Medulla oblongata (tissue), 1 donor: ENCODE data around the gene EHD4.

ENCODE experiments used
- DNase-seq: peaks from one replicate; pipeline ENCODE4 v3.0.0-alpha.2; 2015; ENCODE audit errors: extremely low spot score

EHD4 gene

GRCh38 chr15:41994772-41995475, 22.6 kb upstream of the EHD4 start:
- no peak for DNase-seq

- no peak for DNase-seq
Observed at GRCh38 chr15:41994171-41994650, 21.9 kb upstream of the EHD4 start.

GRCh38 chr15:41993472-41994170, 21.3 kb upstream of the EHD4 start:
- DNase-seq = no peak

- no peak for DNase-seq
Observed at GRCh38 chr15:41992803-41993190, 20.4 kb upstream of the EHD4 start.

GRCh38 chr15:41992151-41992802, 19.9 kb upstream of the EHD4 start:
- DNase-seq = no peak

- no peak for DNase-seq
Observed at GRCh38 chr15:41990691-41991090, 18.3 kb upstream of the EHD4 start.

- no peak for DNase-seq
Observed at GRCh38 chr15:41990243-41990605, 17.9 kb upstream of the EHD4 start.

- DNase-seq = peak; percentile 83
Observed at GRCh38 chr15:41989573-41990242, 17.4 kb upstream of the EHD4 start.

- DNase-seq = no peak
Observed at GRCh38 chr15:41988896-41989572, 16.7 kb upstream of the EHD4 start.

- DNase-seq = no peak
Observed at GRCh38 chr15:41987925-41988275, 15.5 kb upstream of the EHD4 start.

GRCh38 chr15:41987246-41987924, 15.0 kb upstream of the EHD4 start:
- no peak for DNase-seq

GRCh38 chr15:41985236-41986160, 13.1 kb upstream of the EHD4 start:
- no peak for DNase-seq

GRCh38 chr15:41984622-41985021, 12.3 kb upstream of the EHD4 start:
- no peak for DNase-seq

- DNase-seq = no peak
Observed at GRCh38 chr15:41983621-41984571, 11.5 kb upstream of the EHD4 start.

GRCh38 chr15:41983221-41983620, 10.9 kb upstream of the EHD4 start:
- DNase-seq = no peak

GRCh38 chr15:41982133-41982930, 10.0 kb upstream of the EHD4 start:
- no peak for DNase-seq

GRCh38 chr15:41981371-41982132, 9.2 kb upstream of the EHD4 start:
- no peak for DNase-seq
